IPS-18c (cell line): Measurements from ENCODE around the gene RAP2A.

Experiments
- H3K4me3 ChIP-seq: 2 replicates; pipeline ENCODE4 v1.7.0; 2013; ENCODE audit warnings: low read depth, mild to moderate bottlenecking, low read length, moderate library complexity; ENCODE audit not compliant: insufficient read depth
- H3K9me3 ChIP-seq: one replicate; pipeline ENCODE4 v1.6.1; 2013; ENCODE audit warnings: mild to moderate bottlenecking, low read length, moderate library complexity; ENCODE audit not compliant: control insufficient read depth, insufficient read depth

Gene RAP2A

GRCh38 chr13:97433727-97434396, at the start of gene RAP2A:
Gene RAP2A, plus strand, starts transcription at chr13:97434169. Its CDS starts 302 bp downstream, at chr13:97434471.
- Histone ChIP-seq H3K9me3 (no peaks in the 10 kb centered on the region), H3K4me3 (peak within 1 kb of the TSS; percentile 95)

- Histone ChIP-seq H3K9me3 (no peaks in the 10 kb centered on the region), H3K4me3 (no peak overlapping the region)
Observed at GRCh38 chr13:97384371-97384770, 49.6 kb upstream of the RAP2A start.

- no peak overlapping the region for H3K4me3 ChIP-seq
- H3K9me3 ChIP-seq, result no peaks in the 10 kb centered on the region
Observed at GRCh38 chr13:97385146-97385545, 48.8 kb upstream of the RAP2A start.

- no peak overlapping the region for H3K4me3 ChIP-seq
- H3K9me3 ChIP-seq, result no peaks in the 10 kb centered on the region
Observed at GRCh38 chr13:97385854-97386253, 48.1 kb upstream of the RAP2A start.

GRCh38 chr13:97386801-97387484, 47.0 kb upstream of the RAP2A start:
- Histone ChIP-seq H3K4me3 (no peak overlapping the region), H3K9me3 (no peaks in the 10 kb centered on the region)

- no peaks in the 10 kb centered on the region for H3K9me3 ChIP-seq
- no peak overlapping the region for H3K4me3 ChIP-seq
Observed at GRCh38 chr13:97387485-97387839, 46.5 kb upstream of the RAP2A start.

- H3K9me3 ChIP-seq, result no peaks in the 10 kb centered on the region
- no peak overlapping the region for H3K4me3 ChIP-seq
Observed at GRCh38 chr13:97387890-97388289, 46.1 kb upstream of the RAP2A start.

GRCh38 chr13:97388373-97388772, 45.6 kb upstream of the RAP2A start:
- Histone ChIP-seq H3K4me3 (no peak overlapping the region), H3K9me3 (no peaks in the 10 kb centered on the region)

- Histone ChIP-seq H3K9me3 (no peaks in the 10 kb centered on the region), H3K4me3 (no peak overlapping the region)
Observed at GRCh38 chr13:97390941-97391600, 42.9 kb upstream of the RAP2A start.

GRCh38 chr13:97392020-97392419, 41.9 kb upstream of the RAP2A start:
- Histone ChIP-seq H3K4me3 (no peak overlapping the region), H3K9me3 (no peaks in the 10 kb centered on the region)

GRCh38 chr13:97394542-97394941, 39.4 kb upstream of the RAP2A start:
- no peaks in the 10 kb centered on the region for H3K9me3 ChIP-seq

GRCh38 chr13:97395447-97396136, 38.4 kb upstream of the RAP2A start:
- H3K4me3 ChIP-seq, result no peak overlapping the region
- no peaks in the 10 kb centered on the region for H3K9me3 ChIP-seq

More at GRCh38 chr13:97394542-97394941, 39.4 kb upstream of the RAP2A start:
- H3K4me3 ChIP-seq, result no peak overlapping the region

- no peaks in the 10 kb centered on the region for H3K9me3 ChIP-seq
- H3K4me3 ChIP-seq, result no peak overlapping the region
Observed at GRCh38 chr13:97397267-97397666, 36.7 kb upstream of the RAP2A start.

GRCh38 chr13:97401421-97401820, 32.5 kb upstream of the RAP2A start:
- H3K9me3 ChIP-seq, result no peaks in the 10 kb centered on the region
- no peak overlapping the region for H3K4me3 ChIP-seq

GRCh38 chr13:97403893-97404750, 29.8 kb upstream of the RAP2A start:
- H3K9me3 ChIP-seq, result no peaks in the 10 kb centered on the region
- H3K4me3 ChIP-seq, result no peak overlapping the region

GRCh38 chr13:97407540-97407939, 26.4 kb upstream of the RAP2A start:
- no peaks in the 10 kb centered on the region for H3K9me3 ChIP-seq
- no peak overlapping the region for H3K4me3 ChIP-seq

GRCh38 chr13:97408938-97409337, 25.0 kb upstream of the RAP2A start:
- H3K4me3 ChIP-seq, result no peak overlapping the region
- H3K9me3 ChIP-seq, result no peaks in the 10 kb centered on the region
